GM21447 (cell line): ENCODE results near the gene ARHGAP26.
A peak's percentile ranks its signal among the peaks of the same experiment; 100 is the strongest.

ENCODE experiments used
- ATAC-seq: cut with Tn5 transposase; IDR thresholded peaks from one replicate; pipeline ENCODE4 v1.9.1; 2021; ENCODE audit not compliant: unreplicated experiment

Gene ARHGAP26

GRCh38 chr5:142783601-142784341 lies 13.6 kb downstream of the ARHGAP26 start:
- peak; percentile 90 for ATAC-seq

GRCh38 chr5:142784401-142784955 lies 14.3 kb downstream of the ARHGAP26 start:
- no peak for ATAC-seq

- ATAC-seq: no peak
Measured at GRCh38 chr5:142785206-142785605, 15.0 kb downstream of the ARHGAP26 start.

- ATAC-seq: no peak
Measured at GRCh38 chr5:142789206-142789605, 19.0 kb downstream of the ARHGAP26 start.

- ATAC-seq: no peak
Measured at GRCh38 chr5:142792012-142792864, 22.1 kb downstream of the ARHGAP26 start.

GRCh38 chr5:142792865-142793232 lies 22.7 kb downstream of the ARHGAP26 start:
- ATAC-seq: no peak

GRCh38 chr5:142794537-142794936 lies 24.4 kb downstream of the ARHGAP26 start:
- ATAC-seq: no peak

- ATAC-seq: no peak
Measured at GRCh38 chr5:142795251-142795650, 25.1 kb downstream of the ARHGAP26 start.

GRCh38 chr5:142796492-142797109 lies 26.4 kb downstream of the ARHGAP26 start:
- ATAC-seq: no peak

- ATAC-seq: no peak
Measured at GRCh38 chr5:142797420-142797819, 27.2 kb downstream of the ARHGAP26 start.

GRCh38 chr5:142798099-142798770 lies 28.1 kb downstream of the ARHGAP26 start:
- ATAC-seq: no peak

GRCh38 chr5:142800776-142801494 lies 30.8 kb downstream of the ARHGAP26 start:
- peak; percentile 93 for ATAC-seq

GRCh38 chr5:142801495-142801871 lies 31.3 kb downstream of the ARHGAP26 start:
- no peak for ATAC-seq

GRCh38 chr5:142803428-142804125 lies 33.4 kb downstream of the ARHGAP26 start:
- no peak for ATAC-seq

GRCh38 chr5:142805339-142805738 lies 35.2 kb downstream of the ARHGAP26 start:
- no peak for ATAC-seq

GRCh38 chr5:142806841-142807267 lies 36.7 kb downstream of the ARHGAP26 start:
- ATAC-seq: peak; percentile 3

GRCh38 chr5:142807372-142807911 lies 37.3 kb downstream of the ARHGAP26 start:
- ATAC-seq: peak; percentile 78

- ATAC-seq: no peak
Measured at GRCh38 chr5:142808878-142809598, 38.9 kb downstream of the ARHGAP26 start.

GRCh38 chr5:142810081-142810480 lies 39.9 kb downstream of the ARHGAP26 start:
- no peak for ATAC-seq
